ENCODE data around the gene FBLN2. TPM values are rescaled to one million over a fixed set of nuclear protein-coding genes. Genes with fewer than 3 reads are reported as not detected.

The FBLN2 gene
- total RNA-seq, 2 donors from 2014 or later: not detected

DNA sequence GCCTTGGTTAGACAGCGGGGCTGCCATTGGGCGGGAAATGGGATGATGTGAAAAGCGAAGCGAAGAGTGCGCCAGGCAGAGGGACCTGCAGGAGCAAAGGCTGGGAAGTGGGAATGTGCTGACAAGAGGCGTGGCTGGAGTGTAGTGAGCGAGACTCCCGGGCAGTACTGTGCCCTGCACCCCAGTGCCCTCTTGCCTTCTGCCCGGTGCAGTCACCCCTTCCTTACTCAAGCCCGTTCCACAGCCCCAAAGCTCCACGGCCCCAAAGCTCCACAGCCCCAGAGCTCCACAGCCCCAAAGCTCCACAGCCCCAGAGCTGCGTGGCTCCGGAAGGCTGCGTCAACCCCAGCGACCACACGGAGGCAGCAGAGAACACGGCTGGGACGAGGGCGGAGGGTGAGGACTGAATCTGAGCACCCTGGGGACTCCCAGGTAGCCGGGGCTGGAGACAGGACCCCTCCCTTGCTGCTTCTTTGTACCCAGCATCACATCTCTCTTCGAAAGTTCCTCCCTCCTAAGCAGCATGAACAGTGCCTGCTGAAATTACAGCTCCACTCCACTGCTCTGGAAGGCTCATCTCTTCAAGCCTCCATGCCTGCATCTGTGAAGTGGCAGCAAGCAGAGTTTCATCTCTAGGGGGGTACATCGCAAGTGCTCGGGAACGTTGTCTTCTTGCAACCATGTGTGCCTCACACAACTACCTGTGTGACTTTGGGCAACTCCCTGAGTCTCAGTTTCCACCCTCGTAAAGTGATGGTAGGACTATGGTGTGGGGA is 108.9 kb downstream of the FBLN2 start:
- ATAC-seq: peak; percentile 67 to 86
- no peaks in the 10 kb centered on the region for H3K36me3 Mint-ChIP-seq
- no peak overlapping the region for H3K27ac Mint-ChIP-seq

GRCh38 chr3:13658681-13659080 is 109.8 kb downstream of the FBLN2 start:
- ATAC-seq (no peak), DNase-seq (ENCODE audit: low spot score in 2 of 2) (no peak)
- Mint-ChIP-seq H3K36me3 (no peaks in the 10 kb centered on the region), H3K9me3 (no peaks in the 10 kb centered on the region), H3K27ac (no peak overlapping the region)

More for the DNA sequence above, 108.9 kb downstream of the FBLN2 start:
- H3K9me3 Mint-ChIP-seq: no peaks in the 10 kb centered on the region
- DNase-seq (ENCODE audit: low spot score in 2 of 2): peak in 1 of 2 donors; percentile 75

DNA sequence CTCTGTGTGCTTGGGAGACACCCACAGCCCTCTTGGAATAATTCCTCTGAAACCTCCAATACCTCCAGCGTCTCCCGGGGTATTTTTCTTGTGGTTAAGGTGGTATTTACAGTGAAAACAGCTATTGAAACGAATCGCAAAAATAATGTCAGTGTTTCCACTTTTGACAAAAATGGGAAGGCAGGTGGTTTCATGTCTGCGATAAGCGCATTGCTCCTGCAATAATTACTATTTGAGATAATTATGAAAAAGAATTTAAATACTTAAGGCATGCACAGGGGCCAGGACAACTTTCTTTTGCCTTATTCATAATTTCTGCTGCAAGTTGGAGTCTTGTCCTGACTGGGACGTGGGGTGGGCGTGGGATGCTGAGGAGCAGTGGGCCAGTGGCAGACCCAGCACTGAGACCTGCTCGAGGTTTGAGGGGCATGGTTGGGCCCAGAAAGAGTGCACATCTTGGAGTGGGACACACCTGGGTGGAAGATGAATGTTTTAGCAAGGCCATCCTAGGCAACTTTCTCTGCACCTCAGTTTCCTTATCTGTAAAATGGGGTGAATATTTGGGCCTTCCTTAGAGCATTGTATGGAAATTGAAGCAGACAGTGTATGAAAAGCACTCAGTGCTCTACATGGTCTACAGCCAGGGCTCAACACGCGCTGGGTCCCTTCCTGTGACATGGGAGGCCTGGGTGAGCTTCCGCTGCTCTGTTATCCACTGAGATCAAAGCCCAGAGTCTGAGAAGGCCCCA is 110.5 kb downstream of the FBLN2 start:
- Mint-ChIP-seq H3K27ac (no peak overlapping the region), H3K9me3 (no peaks in the 10 kb centered on the region), H3K36me3 (no peaks in the 10 kb centered on the region)
- ATAC-seq (no peak), DNase-seq (ENCODE audit: low spot score in 2 of 2) (no peak)

DNA sequence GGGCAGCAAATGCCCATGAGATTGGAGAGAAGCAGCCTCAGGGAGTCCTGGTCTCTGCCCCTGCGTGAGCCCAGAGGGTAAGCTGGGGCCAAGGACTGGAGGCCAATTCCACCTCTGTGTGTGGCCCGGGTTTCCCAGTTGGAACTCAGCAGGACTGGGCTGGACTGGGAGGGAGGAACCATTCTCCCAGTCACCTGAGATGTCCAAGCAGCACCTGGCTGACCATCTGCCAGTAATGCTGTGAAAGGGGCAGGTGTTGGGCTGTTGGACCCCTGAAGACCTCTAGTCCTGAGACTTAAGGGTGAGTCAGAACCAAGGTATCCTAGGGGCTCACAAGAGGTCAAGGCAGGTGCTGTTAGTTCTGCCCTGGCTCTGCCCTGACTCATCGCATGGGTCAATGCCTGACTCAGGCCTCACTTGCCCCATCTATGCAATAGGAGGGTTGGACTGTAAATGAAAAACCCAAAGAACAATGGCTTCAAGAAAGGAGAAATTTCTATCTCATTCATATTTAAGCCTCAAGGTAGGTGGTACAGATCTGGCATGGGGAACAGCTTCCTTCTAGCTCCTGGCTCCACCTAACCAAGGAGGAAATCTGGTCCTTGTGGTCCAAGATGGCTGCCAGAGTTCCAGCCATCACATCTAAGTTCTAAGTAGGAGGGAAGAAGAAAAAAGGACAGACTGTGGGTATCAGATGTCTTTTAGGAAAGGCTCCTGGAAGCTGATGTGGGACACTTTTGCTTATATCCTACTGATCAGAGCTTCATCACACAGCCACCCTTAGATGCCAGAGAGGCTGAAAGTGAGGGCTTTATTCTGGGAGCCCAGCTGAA is 111.3 kb downstream of the FBLN2 start:
- Mint-ChIP-seq H3K27ac (no peak overlapping the region), H3K9me3 (no peaks in the 10 kb centered on the region), H3K36me3 (no peaks in the 10 kb centered on the region)
- no peak for DNase-seq (ENCODE audit: low spot score in 2 of 2)
- no peak for ATAC-seq

DNA sequence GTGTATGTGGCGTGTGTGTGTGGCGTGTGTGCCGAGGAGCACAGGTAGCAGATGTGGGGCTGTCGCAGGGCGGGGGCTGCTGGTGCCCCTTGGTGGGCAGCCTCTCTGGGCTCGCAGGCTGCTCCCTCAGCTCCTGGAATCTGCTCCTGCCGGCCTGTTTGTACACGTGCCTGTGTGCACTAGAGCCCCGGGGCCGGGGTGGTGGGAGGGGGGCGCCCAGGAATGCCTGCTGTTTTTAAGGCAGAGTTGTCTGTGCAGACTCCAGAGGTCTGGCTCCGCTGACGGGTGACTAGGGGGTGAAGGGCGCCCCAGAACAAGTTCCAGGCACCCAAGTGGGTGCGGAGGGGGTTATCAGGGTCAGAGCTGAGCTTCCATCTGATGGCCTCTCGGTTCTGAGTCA is 112.2 kb downstream of the FBLN2 start:
- Mint-ChIP-seq H3K27ac (no peak overlapping the region), H3K9me3 (no peaks in the 10 kb centered on the region), H3K36me3 (no peaks in the 10 kb centered on the region)
- no peak for ATAC-seq
- DNase-seq (ENCODE audit: low spot score in 2 of 2): no peak

GRCh38 chr3:13662238-13662847 is 113.4 kb downstream of the FBLN2 start:
- no peak for DNase-seq (ENCODE audit: low spot score in 2 of 2)
- Mint-ChIP-seq H3K36me3 (no peaks in the 10 kb centered on the region), H3K9me3 (no peaks in the 10 kb centered on the region), H3K27ac (no peak overlapping the region)
- ATAC-seq: no peak

DNA sequence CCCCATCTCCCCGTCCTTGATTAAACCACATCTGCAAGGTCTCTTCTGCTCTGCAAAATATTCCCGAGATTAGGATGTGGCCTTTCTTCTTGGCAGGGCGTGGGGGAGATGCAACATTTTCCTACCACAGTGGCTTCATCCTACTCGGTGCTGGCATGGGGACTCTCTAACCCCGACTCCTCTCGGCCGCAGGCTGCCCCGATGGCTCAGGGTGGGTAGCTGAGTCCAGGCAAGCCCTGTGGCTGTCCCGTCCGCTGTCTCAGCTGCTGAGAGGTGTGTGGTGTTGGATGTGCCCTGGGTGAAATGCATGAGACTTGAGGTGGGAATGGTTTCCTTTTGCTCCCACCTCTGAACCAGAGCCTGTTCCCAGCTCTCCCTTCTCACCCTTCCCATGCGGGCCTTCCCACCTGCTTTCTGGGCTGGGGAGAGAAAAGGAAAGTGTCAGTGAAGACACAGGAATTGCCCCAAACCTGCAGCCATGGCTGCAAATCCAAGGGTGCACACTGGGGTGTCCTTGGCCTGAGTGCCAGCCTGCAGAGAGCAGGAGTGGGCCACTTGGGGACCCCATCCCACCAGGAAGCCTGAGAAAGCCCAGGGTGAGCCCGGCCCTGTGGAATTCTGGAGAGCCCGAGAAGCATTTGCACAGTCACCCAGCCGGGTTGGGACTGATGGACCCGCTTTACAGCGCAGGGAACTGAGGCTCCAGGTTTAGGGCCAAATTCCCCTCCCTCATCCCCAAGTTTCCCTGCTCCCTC is 115.0 kb downstream of the FBLN2 start:
- ATAC-seq: no peak
- Mint-ChIP-seq H3K27ac (no peak overlapping the region), H3K9me3 (no peaks in the 10 kb centered on the region), H3K36me3 (no peaks in the 10 kb centered on the region)
- no peak for DNase-seq (ENCODE audit: low spot score in 2 of 2)

DNA sequence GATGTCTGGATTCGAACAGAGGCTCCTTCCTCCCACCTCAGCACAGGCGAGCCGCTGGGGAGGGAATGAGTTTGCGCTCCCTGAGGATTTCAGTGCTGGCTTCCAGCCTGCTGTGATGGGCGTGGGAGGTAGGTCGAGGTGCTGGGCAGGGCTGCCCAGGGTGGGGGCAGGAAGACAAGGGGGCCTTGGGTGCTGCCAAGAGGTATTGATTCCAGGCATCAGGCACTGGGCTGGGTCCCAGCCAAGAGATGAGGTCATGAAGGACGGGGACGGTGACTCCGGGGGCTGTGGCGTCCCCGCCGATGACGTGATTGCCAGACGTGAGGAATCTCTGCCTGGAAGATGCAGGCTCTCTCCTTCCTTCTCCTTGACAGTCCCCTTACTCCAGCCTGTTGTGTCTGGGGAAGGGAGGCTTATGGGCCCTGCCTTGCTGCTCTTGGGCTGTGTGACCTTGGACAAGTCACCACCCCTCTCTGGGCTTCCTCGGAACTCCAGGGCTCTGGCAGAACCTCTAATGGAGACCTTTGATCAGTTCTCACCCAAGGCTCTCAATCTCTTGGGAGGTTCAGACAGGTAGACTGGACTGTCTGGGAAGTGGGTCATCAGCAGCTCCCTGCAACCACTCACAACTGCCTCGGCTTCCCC is 116.8 kb downstream of the FBLN2 start:
- no peaks in the 10 kb centered on the region for H3K9me3 Mint-ChIP-seq
- no peaks in the 10 kb centered on the region for H3K36me3 Mint-ChIP-seq
- no peak for DNase-seq (ENCODE audit: low spot score in 2 of 2)
- no peak for ATAC-seq
- H3K27ac Mint-ChIP-seq: no peak overlapping the region

DNA sequence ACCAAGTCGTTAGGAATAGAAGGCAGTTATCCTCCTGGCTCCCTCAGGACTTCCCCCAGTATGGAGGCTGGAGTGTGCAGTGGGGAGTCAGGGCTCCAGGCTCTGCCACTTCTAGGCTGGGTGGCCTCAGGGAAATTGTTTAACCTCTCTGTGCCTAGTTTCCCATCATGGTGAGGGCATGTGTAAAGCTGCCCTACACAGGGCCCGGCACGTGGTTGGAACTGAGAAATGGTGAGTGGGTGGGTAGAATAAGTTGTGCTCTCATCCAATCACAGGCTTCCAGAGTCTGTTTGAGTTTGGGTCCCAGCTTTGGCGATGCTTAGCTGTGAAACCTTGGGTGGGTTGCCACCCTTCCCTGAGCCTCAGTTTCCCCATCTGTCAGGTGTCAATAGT is 117.3 kb downstream of the FBLN2 start:
- ATAC-seq: no peak
- H3K9me3 Mint-ChIP-seq: no peaks in the 10 kb centered on the region
- DNase-seq (ENCODE audit: low spot score in 2 of 2): no peak
- no peaks in the 10 kb centered on the region for H3K36me3 Mint-ChIP-seq
- no peak overlapping the region for H3K27ac Mint-ChIP-seq

DNA sequence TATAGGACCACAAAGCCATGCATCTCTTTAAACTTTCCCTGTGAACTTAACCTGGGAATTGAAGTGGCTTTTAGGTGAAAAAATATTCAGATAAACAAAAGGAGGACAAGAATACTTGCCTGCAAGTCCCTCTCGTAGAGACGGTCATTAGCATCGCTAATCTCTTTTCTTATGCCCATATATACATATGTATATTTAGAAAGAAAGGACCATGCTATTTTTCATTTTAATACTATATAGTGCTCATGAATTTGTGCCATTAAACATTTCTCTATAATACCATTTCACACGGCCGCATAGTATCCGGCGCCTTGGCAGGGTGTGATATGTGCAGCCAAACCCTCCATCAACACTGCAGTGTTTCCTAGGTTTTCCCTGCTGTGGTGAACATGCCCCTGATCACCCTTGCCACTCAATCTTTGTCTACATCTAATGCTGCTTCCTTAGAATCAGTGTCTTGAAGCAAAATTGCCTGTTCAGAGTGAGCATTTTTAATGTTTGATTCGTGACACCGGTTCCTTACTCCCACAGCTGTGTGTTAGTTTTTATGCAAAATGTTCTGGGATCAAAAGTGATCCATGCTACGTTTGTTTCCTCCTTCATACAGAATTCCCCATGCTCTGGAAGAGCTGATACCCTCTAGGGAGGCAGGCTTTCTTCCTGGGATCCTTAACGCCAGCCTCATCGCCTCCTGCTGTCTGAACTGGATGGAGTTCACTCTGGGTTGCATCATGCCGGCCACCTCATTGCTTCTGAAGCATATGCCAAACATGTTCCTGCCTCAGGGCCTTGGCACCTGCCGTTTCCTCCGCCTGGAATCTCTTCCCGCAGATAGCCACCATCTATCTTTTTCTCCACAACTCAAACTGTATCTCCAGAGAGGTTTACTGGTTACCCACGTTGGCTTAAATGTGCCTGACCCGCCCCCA is 118.1 kb downstream of the FBLN2 start:
- Mint-ChIP-seq H3K36me3 (no peaks in the 10 kb centered on the region), H3K27ac (no peak overlapping the region), H3K9me3 (no peaks in the 10 kb centered on the region)
- DNase-seq (ENCODE audit: low spot score in 2 of 2): no peak
- no peak for ATAC-seq

GRCh38 chr3:13668136-13668535 is 119.2 kb downstream of the FBLN2 start:
- ATAC-seq: no peak
- Mint-ChIP-seq H3K27ac (no peak overlapping the region), H3K36me3 (no peaks in the 10 kb centered on the region), H3K9me3 (no peaks in the 10 kb centered on the region)
- DNase-seq (ENCODE audit: low spot score in 2 of 2): no peak

DNA sequence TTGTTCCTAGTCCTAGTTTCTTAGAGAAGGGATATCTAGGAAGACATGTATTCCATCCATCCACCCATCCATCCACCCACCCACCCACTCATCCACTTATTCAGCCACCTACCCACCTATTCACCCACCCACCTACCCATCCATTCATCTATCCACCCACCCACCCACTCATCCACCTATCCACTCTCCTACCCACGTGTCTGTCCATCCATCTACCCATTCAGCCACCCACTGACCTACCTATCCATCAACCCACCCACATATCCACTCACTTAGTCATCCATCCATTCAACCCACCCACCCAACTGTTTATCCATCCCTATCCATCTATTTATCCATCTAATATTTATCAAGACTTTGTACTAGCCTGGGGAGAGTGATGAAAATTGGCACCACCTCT is 120.5 kb downstream of the FBLN2 start:
- Mint-ChIP-seq H3K36me3 (no peaks in the 10 kb centered on the region), H3K27ac (no peak overlapping the region), H3K9me3 (no peaks in the 10 kb centered on the region)
- no peak for ATAC-seq
- no peak for DNase-seq (ENCODE audit: low spot score in 2 of 2)

- Mint-ChIP-seq H3K36me3 (no peaks in the 10 kb centered on the region), H3K27ac (no peak overlapping the region), H3K9me3 (no peaks in the 10 kb centered on the region)
- no peak for DNase-seq (ENCODE audit: low spot score in 2 of 2)
- ATAC-seq: no peak
These were observed 121.4 kb downstream of the FBLN2 start for GRCh38 chr3:13670292-13670691.

DNA sequence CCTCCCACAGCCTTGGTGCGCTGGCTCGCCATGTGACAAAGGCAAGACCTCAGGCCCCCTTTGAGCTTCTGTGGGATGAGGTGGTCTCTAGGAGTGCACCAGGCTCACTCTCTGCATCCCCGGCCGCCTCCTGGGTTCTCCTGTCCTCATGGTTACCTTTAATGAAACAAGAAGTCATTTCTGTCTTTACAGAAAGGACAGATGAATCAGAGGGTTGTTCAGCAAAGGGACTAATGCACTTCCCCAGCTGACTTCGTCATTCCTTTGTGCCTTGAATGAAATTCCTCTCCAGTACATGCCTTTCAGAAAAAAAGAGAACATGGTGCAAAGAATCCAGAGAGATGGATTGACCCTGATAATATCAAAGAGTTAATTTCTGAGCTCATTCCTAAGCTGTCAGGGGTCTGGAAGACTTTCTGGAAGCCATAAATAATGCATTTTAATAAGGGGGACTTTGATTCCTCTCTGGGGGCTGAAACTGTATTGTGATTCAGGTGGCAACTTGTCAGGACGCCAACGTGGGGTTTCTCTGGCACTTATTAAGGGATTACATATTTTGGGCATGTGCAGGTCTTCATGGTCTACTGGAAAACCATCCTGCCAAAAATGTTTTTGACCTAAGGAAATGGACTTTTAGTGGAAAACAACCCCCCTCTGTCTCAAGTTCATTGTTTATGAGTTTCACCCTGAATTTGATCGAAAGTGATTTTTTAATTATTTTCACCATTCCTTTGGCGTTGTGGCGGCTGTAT is 122.7 kb downstream of the FBLN2 start:
- Mint-ChIP-seq H3K9me3 (no peaks in the 10 kb centered on the region), H3K36me3 (no peaks in the 10 kb centered on the region), H3K27ac (no peak overlapping the region)
- DNase-seq (ENCODE audit: low spot score in 2 of 2) (no peak), ATAC-seq (no peak)
